Measurements from ENCODE around the gene MPLKIP.
"Not testable (repeated sequence)": the region's sequence is repeated elsewhere in the genome, so short reads cannot be mapped to it uniquely, and the experiment has no call there.

The MPLKIP gene

GRCh38 chr7:40117199-40117598, 17.2 kb downstream of the MPLKIP start:
- CTCF ChIA-PET = interaction anchor here (1.4 kb wide), 1 partner anchor 17 kb away, joined by 7 read pairs; the partner anchor contains the start of genes MPLKIP and SUGCT
- not testable (repeated sequence) for H3K36me3 ChIP-seq (ENCODE audit: control insufficient read depth in 2 of 2, insufficient read depth in 1 of 2, low read length in 2 of 2)
- TF ChIP-seq ZBTB49 (tag by site-specific recombination; IDR thresholded peaks at IDR 0.05; ENCODE audit: low read depth) = peak; percentile 63; the same call in 1 of the 2 replicates

GRCh38 chr7:40115936-40116335, 18.5 kb downstream of the MPLKIP start:
- Histone ChIP-seq H3K27ac (ENCODE audit: extremely low read depth, low read depth, low read length) (no peak overlapping the region), H3K9me3 (ENCODE audit: control insufficient read depth, insufficient read depth, low read depth, low read length) (no peaks in the 10 kb centered on the region), H3K4me1 (ENCODE audit: control insufficient read depth, insufficient read depth, low read length) (no peaks in the 10 kb centered on the region), H3K36me3 (ENCODE audit: control insufficient read depth in 2 of 2, insufficient read depth in 1 of 2, low read length in 2 of 2) (no peaks in the 10 kb centered on the region; a peak in 1 of 3 replicates), H3K4me3 (ENCODE audit: low read depth, low read length) (no peak overlapping the region)
- ChIA-PET CTCF (no interaction called here), POLR2A (no interaction called here)
- no peak for TF ChIP-seq ZNF585B (tag by site-specific recombination; IDR thresholded peaks at IDR 0.05)
- no peak for TF ChIP-seq ZNF76 (tag by site-specific recombination; IDR thresholded peaks at IDR 0.05; ENCODE audit: borderline replicate concordance, low read depth)
- TF ChIP-seq SP7 (tag by site-specific recombination; IDR thresholded peaks at IDR 0.05) = no peak
- TF ChIP-seq INSM2 (tag by site-specific recombination; IDR thresholded peaks at IDR 0.05) = no peak
- TF ChIP-seq ZNF19 (tag by site-specific recombination; IDR thresholded peaks at IDR 0.05; ENCODE audit: low read depth) = no peak
- no peak for TF ChIP-seq ZSCAN5A (tag by site-specific recombination; IDR thresholded peaks at IDR 0.05)
- no peak for TF ChIP-seq ZSCAN18 (tag by site-specific recombination; IDR thresholded peaks at IDR 0.05)
- TF ChIP-seq PRDM10 (tag by site-specific recombination; IDR thresholded peaks at IDR 0.05) = no peak
- no peak for TF ChIP-seq ZNF785 (tag by site-specific recombination; IDR thresholded peaks at IDR 0.05)
- TF ChIP-seq ZFP69B (tag by site-specific recombination; IDR thresholded peaks at IDR 0.05) = no peak
- TF ChIP-seq HIC1 (tag by site-specific recombination; IDR thresholded peaks at IDR 0.05) = no peak
- TF ChIP-seq ZBTB10 (tag by site-specific recombination; IDR thresholded peaks at IDR 0.05) = no peak

More at GRCh38 chr7:40117199-40117598, 17.2 kb downstream of the MPLKIP start:
- H3K9me3 ChIP-seq (ENCODE audit: control insufficient read depth, insufficient read depth, low read depth, low read length); H3K27ac ChIP-seq (ENCODE audit: extremely low read depth, low read depth, low read length); H3K4me3 ChIP-seq (ENCODE audit: low read depth, low read length); POLR2A ChIA-PET; H3K4me1 ChIP-seq (ENCODE audit: control insufficient read depth, insufficient read depth, low read length): not testable (repeated sequence)
